ENCODE measurements around the gene PCNX1.
"Not testable (repeated sequence)": the region's sequence is repeated elsewhere in the genome, so short reads cannot be mapped to it uniquely, and the experiment has no call there.

Gene PCNX1

GRCh38 chr14:71022012-71022869 is 115.0 kb downstream of the PCNX1 start:
- no peak for DNase-seq

- no peak for DNase-seq
These were observed 115.7 kb downstream of the PCNX1 start for GRCh38 chr14:71022939-71023338.

DNA sequence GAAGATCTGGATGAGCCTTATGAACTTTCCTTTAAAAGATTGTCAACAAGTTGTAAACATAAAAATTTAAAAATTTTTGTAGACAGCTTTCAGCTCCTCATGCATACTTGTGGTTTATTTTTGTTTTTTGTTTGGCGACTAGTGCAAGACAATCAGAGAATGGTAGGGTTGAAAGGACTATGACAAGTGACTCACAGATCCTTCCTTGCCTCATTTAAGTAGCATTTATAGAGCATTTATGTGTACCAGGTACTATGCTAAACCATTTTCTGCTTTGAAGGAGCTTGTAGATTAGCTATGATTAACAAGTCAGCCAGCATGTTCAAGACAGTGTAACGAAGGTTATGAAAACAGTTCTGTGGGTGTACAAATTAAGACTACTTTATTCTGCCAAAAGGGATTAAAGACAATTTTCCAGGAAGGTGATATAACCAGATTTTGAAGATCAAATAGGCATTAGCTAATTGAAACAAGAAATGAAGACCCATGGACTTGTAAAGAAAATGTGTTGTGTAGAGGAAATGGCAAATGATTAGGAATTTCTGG is 122.0 kb downstream of the PCNX1 start:
- no peak for DNase-seq

GRCh38 chr14:71031000-71031399 is 123.7 kb downstream of the PCNX1 start:
- no peak for DNase-seq

- no peak for DNase-seq
These were observed 129.2 kb downstream of the PCNX1 start for GRCh38 chr14:71036433-71036832.

GRCh38 chr14:71048393-71048792 is 141.1 kb downstream of the PCNX1 start:
- no peak for DNase-seq

DNA sequence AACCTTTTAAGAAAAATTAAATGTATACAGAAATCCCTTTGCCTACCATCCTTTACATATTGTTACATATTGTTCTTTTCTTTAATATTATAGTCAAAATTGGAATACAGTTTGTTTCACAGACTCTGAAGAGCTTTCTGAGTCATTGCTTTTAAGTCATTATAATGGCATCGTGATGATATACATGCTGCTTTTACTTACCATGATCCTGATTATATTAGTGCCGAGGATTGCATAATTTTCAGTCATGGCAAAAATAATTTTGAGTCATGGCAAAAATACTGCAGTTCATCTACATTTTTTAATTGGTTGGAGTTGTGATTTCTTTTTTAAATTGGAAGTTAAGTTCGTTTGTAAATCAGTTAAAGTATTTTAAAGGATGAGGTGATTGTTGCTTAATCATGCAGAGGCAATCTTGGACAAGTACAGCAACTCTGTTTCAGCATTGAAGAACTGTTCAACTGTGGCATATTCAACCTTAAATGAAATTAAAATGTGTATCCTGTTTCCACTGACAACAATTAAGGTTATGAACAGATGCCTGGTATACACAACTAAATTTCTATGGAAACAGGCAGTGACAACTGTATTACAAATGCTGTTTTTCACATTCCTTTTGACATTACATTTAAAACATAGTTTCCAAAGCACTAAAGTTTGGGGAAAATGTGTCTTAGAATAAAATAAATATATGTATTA is 142.3 kb downstream of the PCNX1 start:
- DNase-seq = no peak

- DNase-seq = no peak
These were observed 143.1 kb downstream of the PCNX1 start for GRCh38 chr14:71050227-71050823.

- DNase-seq = no peak
These were observed 147.4 kb downstream of the PCNX1 start for GRCh38 chr14:71054706-71055105.

DNA sequence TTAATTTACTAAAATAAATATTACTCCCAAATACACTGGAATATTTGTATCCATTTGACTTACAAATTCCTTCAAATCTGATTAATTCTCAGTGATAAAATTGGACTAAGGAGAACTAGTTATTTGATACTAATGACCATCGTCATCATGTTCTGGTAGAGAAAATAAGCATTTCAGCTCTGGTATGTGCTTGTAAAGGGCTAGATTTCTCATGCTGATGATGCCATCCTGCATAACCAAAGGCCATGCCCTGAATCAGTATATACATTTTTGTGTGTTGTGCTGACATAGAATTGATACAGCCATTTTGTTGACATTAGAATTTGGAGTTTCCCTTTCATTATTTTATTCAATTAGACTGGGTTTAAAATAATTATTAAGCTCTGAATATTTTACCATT is 148.9 kb downstream of the PCNX1 start:
- DNase-seq = no peak

DNA sequence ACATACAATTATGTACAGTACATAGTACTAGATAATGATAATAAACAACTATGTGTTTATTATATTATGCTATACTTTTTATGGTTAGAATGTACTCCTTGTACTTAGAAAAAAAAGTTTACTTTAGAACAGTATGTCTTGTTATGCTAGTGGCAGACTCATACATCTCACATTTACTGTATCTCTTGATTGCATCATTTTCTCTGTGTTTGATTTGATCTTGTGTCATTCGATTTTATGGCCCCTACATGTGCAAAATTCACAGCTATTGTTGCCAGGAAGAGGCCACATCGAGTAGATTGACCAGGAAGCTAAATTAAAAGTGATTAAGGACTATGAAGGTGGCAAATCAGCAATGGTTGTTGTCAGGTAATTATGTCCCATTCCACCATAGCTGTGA is 153.0 kb downstream of the PCNX1 start:
- no peak for DNase-seq

GRCh38 chr14:71060825-71061455 is 153.7 kb downstream of the PCNX1 start:
- DNase-seq = no peak

DNA sequence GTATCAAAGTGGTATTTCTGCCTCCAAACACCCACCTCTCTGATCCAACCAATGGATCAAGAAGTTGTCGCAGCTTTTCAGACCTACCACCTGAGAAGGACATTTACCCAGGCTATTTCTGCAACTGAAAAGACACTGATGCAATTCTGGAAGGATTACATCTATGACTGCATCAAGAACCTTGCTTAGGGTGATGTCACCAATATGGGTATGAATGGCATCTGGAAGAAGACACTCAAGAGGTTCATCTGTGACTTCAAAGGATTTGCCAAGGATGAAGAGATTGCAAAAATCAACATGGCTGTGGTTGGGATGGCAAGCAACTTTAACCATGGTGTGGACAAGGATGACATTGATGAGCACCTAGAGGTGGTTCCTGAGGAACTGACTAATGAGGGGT is 154.2 kb downstream of the PCNX1 start:
- no peak for DNase-seq

DNA sequence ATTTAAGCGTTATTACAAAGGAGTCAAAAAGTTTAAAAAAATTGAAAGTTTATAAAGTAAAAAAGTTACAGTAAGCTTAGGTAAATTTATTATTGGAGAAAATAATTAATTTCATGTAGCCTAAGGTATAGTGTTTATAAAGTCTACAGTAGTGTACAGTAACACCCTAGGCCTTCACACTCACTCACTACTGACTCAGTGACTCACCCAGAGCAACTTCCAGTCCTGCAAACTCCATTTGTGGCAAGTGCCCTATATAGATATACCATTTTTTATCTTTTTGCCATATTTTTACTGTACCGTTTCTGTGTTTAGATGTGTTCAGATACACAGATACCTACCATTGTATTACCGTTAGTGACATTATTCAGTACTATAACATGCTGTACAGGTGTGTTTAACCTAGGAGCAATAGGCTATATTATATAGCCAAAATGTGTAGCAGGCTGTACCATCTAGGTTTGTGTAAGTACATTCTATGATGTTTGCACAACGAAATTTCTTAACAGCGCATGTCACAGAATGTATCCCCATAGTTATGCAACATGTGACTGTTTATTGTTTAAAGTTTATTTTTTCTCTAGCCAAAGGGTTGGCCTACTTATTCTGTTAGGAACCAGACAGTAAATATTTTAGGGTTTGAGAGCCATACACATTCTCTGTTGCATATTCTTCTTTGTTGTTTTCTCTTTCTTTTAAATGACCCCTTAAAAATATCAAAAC is 155.5 kb downstream of the PCNX1 start:
- no peak for DNase-seq

DNA sequence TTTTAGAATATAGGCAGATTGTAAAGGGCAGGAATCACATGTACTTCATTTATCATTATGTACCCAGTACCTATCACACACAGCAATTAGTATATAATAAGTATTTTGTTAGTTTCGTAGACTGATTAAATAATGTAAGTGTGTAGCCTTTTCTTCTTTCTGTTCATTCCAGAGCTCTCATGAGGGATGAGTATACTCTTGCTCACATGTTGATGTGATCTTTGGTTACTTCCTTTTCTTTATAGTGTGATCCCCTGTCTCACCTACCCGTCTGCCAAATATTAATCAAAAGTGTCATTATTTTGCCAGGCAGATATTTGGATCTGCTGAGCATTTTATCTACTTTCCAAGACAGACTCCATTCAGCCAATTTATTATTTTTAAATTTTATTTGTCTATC is 156.1 kb downstream of the PCNX1 start:
- no peak for DNase-seq

GRCh38 chr14:71064747-71065146 is 157.5 kb downstream of the PCNX1 start:
- DNase-seq = not testable (repeated sequence)

GRCh38 chr14:71070169-71070568 is 162.9 kb downstream of the PCNX1 start:
- DNase-seq = no peak

- DNase-seq = no peak
These were observed 163.8 kb downstream of the PCNX1 start for GRCh38 chr14:71071042-71071441.

GRCh38 chr14:71076462-71077092 is 169.3 kb downstream of the PCNX1 start:
- DNase-seq = no peak

DNA sequence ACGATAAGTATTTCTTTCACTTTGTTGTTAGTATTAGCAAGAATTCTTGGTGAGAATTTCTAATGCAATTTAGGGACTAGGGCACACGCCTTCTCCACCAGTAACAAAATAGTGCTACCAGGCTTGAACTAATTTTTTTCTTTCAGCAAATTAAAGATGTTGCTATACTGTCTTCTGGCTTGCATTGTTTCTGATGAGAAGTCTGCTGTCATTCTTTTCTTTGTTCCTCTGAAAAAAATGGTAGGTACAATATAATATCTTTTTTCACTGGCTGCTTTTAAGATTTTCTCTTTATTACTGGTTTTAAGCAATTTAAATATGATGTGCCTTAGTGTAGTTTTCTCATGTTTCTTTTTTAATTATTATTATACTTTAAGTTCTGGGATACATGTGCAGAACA is 171.2 kb downstream of the PCNX1 start:
- DNase-seq = no peak

GRCh38 chr14:71086567-71086966 is 179.3 kb downstream of the PCNX1 start:
- no peak for DNase-seq

DNA sequence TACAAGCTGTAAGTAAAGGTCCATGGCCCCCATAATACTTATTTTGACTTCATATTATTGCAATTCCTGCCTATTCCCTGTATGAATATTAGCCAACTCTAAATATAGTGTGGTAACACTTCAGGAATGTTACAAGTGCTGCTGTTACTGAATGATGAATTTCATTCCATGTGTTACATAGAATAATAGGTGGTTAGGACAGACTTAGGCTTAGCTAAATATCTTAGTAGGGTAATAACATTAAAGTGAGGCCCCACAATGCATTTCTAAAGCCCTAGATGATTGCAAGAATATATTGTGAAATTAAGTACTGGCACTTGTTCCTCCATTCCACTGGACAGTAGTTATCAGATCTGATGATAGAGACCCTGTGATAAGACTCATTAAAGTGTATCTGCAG is 182.7 kb downstream of the PCNX1 start:
- no peak for DNase-seq

Data from stimulated activated CD4-positive, alpha-beta T cell treated with anti-CD3 and anti-CD28 coated beads, Interleukin-15, amount 100 ng/mL, for 24 hours (primary cell).